ENCODE measurements around the gene RDX.

Gene RDX

DNA sequence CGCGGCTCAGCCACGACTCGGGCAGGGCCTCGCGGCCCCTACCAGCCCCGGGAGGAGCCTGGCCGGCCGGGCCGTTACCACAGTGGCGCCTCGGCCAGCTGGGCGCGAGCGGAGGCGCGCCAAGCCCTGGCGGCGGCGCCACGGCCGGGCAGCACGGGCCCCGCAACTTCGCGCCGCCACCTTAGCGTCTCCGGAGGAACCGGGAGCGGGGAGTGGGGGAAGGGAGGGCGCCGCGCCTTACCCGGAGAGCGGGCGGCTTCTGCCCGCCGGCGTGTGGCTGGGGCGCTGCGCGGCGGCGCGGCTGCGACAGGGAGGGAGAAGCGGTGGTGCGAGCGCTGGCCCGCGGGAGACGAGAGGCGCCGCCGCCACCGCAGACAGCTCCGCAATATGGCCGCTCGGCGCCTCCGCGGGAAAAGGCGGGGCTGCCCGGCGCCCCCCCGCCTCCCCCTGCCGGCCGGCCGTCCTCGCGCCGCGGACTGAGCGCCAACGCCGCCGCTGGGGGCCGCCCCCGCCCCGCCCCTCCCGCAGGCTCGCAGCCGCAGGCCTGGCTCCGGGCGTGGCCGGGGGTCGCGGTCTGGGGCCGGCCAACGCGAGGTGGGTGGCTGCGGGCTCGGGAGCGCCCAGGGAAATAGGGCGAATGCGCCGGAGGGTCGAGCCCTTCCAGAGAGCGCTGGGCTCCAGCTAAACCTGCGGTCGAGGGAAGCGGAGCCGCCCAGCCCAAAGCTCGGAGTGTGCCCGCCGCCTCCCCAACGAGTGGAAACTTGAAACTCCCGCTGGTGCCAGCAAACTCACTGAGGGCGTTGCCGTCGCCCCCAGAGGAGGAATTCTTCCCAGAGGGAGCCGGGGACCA is at the start of gene RDX:
RDX (minus strand) TSS at position 389 of the 850 bp plus-strand sequence. CDS start 16,922 bp downstream, outside the sequence.
- in situ Hi-C loops (cut with HindIII; ENCODE audit: low pct_unique_long_range_greater_than_20kb, low sequenced_read_pairs), result no loop called here
- DNase-seq (ENCODE audit: low read depth in 1 of 2, low spot score in 1 of 2), result peak; percentile 82 to 89
- no peak for TF ChIP-seq JUND (IDR thresholded peaks at IDR 0.05; ENCODE audit: low read depth)

DNA sequence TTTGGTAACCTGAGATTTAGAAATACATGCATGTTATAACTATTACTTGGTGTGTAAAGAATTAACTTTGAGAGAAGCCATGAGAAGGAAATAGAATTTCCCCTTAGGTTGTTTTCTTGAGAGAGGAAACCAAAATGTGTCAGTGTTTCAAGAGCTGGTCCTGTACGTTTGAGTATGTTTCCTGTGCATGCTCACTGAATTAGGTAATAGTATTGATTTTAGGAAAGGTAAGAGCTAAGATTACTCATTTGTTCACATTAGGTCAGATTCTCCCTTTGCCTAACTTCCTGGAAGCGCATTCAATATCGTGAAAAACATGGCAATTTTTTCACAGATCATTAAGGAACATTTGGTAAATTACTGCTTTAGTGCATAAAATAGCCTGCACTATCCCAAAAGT is 49.3 kb upstream of the RDX start:
- in situ Hi-C loops (cut with HindIII; ENCODE audit: low pct_unique_long_range_greater_than_20kb, low sequenced_read_pairs), result no loop called here
- TF ChIP-seq JUND (IDR thresholded peaks at IDR 0.05; ENCODE audit: low read depth), result no peak
- DNase-seq (ENCODE audit: low read depth in 1 of 2, low spot score in 1 of 2), result no peak

DNA sequence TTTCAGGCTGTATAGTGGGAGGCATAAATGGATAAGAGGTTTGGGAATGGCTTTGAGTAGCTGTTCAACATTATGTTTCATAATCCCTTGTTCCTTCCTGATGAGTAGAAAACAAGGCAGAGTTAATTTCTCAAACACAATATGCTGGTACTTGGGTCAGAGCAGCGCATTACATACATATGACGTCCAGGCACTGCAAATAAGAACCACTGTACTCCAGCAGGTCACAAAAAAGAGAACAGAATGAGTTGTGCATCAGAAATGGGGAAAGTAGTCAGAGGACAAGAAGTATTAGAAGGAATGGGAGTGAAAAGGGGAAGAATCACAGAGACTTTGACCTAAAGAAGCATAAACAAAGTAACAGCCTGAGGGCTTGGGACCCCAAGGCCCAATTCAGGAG is 44.0 kb upstream of the RDX start:
- TF ChIP-seq JUND (IDR thresholded peaks at IDR 0.05; ENCODE audit: low read depth), result no peak
- no peak for DNase-seq (ENCODE audit: low read depth in 1 of 2, low spot score in 1 of 2)
- in situ Hi-C loops (cut with HindIII; ENCODE audit: low pct_unique_long_range_greater_than_20kb, low sequenced_read_pairs), result no loop called here

DNA sequence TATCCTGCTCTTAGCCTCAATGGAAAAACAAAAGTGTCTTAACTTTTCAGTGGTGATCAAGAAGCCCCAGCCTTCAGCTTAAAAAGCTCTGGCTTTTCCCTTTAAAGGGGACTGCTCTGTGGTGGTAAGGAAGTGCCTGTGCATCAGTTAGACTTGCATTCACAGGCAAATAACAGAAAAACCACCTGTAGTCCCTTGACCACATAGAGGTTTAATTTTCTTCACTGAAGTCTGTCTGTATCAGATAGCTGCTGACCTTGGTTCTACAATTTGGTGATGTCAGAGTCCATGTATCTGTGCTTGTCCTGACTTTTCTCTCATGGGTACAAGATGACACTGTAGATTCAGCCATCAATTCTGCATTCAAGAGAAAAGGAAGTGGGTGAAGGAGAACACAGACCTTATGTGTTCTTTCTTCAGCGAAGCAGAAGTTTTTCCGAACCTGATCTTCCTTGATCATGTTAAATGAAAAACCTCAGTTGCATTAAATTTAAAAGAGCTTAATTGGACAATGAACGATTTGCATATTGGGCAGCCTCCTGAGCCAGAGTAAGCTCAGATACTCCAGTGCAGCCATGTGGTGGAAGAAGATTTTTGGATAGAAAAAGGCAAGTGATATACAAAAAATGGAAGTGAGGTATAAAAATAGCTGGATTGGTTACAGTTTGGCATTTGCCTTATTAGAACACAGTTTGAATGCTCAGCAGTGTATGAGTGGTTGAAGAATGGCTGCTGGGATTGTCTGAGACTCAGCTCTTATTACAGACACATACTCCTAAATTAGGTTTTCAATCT is 43.2 kb upstream of the RDX start:
- TF ChIP-seq JUND (IDR thresholded peaks at IDR 0.05; ENCODE audit: low read depth), result no peak
- no peak for DNase-seq (ENCODE audit: low read depth in 1 of 2, low spot score in 1 of 2)
- in situ Hi-C loops (cut with HindIII; ENCODE audit: low pct_unique_long_range_greater_than_20kb, low sequenced_read_pairs), result no loop called here

DNA sequence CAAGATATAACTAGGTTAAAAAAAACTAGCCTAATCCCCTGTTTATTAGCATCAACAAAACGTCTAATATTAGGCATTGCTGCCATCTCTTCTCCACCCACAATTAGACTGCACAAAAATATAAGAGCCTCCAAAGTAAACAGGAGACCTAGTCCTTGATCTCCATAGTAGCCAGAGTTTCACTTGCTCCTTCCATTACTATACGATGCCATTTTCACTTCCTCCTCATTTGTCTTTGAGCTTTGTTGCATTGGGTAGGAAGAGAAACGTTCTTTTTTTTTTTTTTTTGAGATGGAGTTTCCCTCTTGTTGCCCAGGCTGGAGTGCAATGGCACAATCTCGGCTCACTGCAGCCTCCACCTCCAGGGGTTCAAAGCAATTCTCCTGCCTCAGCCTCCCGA is 42.3 kb upstream of the RDX start:
- in situ Hi-C loops (cut with HindIII; ENCODE audit: low pct_unique_long_range_greater_than_20kb, low sequenced_read_pairs), result no loop called here
- DNase-seq (ENCODE audit: low read depth in 1 of 2, low spot score in 1 of 2), result no peak
- no peak for TF ChIP-seq JUND (IDR thresholded peaks at IDR 0.05; ENCODE audit: low read depth)

DNA sequence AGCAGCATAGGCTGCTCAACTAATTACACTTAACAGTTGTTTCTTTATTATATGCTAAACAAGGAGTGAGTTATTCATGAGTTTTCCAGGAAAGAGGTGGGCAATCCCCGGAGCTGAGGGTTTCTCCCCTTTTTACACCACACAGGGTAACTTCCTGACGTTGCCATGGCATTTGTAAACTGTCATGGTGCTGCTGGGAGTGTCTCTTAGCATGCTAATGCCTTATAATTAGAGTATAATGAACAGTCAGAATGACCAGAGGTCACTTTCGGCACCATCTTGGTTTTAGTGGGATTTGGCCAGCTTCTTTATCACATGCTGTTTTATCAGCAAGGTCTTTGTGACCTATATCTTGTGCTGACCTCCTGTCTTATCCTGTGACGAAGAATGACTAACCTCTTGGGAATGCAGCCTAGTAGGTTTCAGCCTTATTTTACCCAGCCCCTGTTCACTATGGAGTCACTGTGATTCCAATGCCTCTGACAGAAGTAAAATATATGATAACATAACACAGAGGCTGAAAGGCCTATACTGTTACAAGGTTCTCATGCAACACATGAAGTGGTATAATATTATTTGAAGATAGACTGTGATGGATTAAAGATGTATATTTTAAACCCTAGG is 41.3 kb upstream of the RDX start:
- no peak for DNase-seq (ENCODE audit: low read depth in 1 of 2, low spot score in 1 of 2)
- in situ Hi-C loops (cut with HindIII; ENCODE audit: low pct_unique_long_range_greater_than_20kb, low sequenced_read_pairs), result no loop called here
- no peak for TF ChIP-seq JUND (IDR thresholded peaks at IDR 0.05; ENCODE audit: low read depth)

DNA sequence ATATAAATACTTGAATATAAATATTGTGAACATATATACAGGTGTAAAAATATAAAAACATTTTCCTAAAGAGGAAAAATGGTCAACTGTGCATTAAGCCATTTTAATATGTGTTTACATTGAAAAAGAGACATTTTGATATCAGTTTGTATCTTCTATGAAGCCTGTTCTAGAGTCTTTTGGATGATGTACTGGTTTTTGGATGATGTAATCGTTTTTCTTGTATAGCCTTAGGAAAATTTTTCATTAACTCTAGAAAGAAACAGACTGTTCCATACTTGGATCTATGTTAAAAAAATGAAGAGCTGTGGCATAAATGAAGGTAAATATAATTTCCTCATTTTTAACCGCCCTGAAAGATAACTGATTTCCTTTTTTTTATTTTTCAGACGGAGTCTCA is 39.6 kb upstream of the RDX start:
- in situ Hi-C loops (cut with HindIII; ENCODE audit: low pct_unique_long_range_greater_than_20kb, low sequenced_read_pairs), result no loop called here
- TF ChIP-seq JUND (IDR thresholded peaks at IDR 0.05; ENCODE audit: low read depth), result no peak
- DNase-seq (ENCODE audit: low read depth in 1 of 2, low spot score in 1 of 2), result no peak

DNA sequence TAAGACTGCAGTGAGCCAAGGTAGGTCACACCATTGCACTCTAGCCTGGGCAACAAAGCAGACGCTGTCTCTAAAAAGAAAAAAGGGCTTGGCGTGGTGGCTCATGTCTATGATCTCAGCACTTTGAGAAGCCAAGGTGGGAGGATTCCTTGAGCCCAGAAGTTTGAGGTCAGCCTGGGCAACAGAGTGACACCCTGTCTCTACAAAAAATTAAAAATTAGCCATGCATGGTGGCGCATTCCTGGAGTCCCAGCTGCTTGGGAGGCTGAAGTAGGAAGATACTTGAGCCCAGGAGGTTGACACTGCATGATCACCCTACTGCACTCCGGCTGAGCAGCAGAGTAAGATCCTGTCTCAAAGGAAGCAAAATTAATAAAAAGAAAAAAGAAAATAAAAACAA is 38.9 kb upstream of the RDX start:
- DNase-seq (ENCODE audit: low read depth in 1 of 2, low spot score in 1 of 2), result no peak
- TF ChIP-seq JUND (IDR thresholded peaks at IDR 0.05; ENCODE audit: low read depth), result no peak
- in situ Hi-C loops (cut with HindIII; ENCODE audit: low pct_unique_long_range_greater_than_20kb, low sequenced_read_pairs), result no loop called here

DNA sequence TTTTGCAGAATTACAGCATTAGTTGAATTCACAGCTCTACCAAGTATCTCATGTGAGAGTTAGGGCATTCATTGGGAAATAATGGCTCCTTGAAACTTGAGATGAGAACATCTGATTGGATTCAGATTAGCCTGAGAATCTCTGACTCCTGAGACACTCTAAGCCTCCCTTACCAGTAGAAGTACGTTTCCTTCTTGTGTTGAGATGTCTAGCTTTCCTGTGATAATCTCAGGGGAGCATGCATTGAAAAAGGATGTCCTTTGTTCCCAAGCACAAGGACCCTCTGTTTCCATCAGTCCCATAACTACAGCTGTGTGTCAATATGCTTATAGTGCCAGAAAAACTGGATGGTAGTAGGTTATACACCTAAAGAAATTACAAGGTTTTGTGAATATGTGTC is 35.2 kb upstream of the RDX start:
- DNase-seq (ENCODE audit: low read depth in 1 of 2, low spot score in 1 of 2), result no peak
- no peak for TF ChIP-seq JUND (IDR thresholded peaks at IDR 0.05; ENCODE audit: low read depth)
- in situ Hi-C loops (cut with HindIII; ENCODE audit: low pct_unique_long_range_greater_than_20kb, low sequenced_read_pairs), result no loop called here

DNA sequence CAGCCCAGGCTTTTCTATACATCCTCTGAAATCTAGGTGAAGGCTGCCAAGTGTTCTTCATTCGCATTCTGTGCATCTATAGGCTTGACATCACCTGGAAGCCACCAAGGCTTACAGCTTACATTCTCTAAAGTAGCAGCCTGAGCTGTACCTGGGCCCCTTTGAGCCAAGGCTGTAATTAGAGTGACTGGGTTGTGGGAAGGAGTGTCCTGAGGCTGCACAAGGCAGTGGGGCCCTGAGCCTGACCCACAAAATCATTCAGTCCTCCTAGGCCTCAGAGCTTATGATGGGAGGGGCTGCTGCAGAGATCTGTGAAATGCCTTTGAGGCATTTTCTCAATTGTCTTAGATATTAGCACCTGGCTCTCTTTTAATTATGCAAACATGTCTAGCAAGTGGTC is 33.0 kb upstream of the RDX start:
- no peak for TF ChIP-seq JUND (IDR thresholded peaks at IDR 0.05; ENCODE audit: low read depth)
- in situ Hi-C loops (cut with HindIII; ENCODE audit: low pct_unique_long_range_greater_than_20kb, low sequenced_read_pairs), result no loop called here
- no peak for DNase-seq (ENCODE audit: low read depth in 1 of 2, low spot score in 1 of 2)

DNA sequence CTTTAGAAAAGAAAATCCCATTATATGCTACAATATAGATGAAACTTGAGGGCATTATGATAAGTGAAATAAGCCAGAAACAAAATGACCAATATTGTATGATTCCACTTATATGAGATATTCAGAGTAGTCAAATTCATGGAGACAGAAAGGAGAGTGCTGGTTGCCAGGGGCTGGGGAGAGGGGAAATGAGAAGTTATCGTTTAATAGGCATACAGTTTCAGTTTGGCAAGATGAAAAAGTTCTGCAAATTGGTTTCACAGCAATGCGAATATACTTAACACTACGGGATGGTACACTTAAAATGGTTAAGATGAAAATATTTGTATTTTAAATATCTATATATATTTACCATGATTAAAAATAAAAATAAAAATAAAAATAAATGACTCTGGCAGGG is 31.1 kb upstream of the RDX start:
- in situ Hi-C loops (cut with HindIII; ENCODE audit: low pct_unique_long_range_greater_than_20kb, low sequenced_read_pairs), result no loop called here
- no peak for DNase-seq (ENCODE audit: low read depth in 1 of 2, low spot score in 1 of 2)
- no peak for TF ChIP-seq JUND (IDR thresholded peaks at IDR 0.05; ENCODE audit: low read depth)

DNA sequence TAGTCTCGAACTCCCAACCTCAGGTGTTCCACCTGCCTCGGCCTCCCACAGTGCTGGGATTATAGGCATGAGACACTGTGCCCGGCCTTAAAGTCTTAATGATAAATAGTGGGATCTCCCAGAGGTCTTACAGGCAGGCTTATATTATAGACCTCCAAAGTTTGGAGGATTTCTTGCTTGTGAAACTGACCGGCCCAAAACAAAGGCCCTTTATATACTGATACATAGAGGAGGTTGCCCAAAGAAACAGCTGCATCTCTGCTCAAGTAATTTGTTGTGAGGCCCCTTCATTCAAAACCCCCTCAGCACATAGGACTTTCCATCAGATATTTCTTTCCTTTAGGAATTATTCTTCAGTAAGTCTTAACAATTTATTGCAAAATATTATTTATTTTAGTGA is 27.4 kb upstream of the RDX start:
- TF ChIP-seq JUND (IDR thresholded peaks at IDR 0.05; ENCODE audit: low read depth), result no peak
- no peak for DNase-seq (ENCODE audit: low read depth in 1 of 2, low spot score in 1 of 2)
- in situ Hi-C loops (cut with HindIII; ENCODE audit: low pct_unique_long_range_greater_than_20kb, low sequenced_read_pairs), result no loop called here

DNA sequence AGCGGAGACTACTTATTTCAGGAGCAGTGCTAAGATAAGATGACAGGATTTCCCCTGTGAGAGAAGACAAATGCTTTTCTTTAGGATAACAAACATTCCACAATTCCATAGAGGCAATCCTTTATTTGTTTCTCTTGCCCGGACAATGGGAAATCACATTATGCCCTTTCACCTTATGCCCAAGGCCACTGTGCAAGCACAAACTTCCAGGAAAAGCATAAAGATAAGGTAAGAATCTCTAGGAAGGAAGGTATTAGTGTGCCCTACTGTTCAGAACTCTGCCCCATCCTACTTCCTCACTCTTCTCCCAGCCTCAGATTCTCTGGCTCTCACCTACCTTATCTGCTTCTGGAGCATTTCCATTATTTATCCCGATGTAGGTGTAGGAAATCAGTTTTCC is 23.1 kb upstream of the RDX start:
- in situ Hi-C loops (cut with HindIII; ENCODE audit: low pct_unique_long_range_greater_than_20kb, low sequenced_read_pairs), result no loop called here
- TF ChIP-seq JUND (IDR thresholded peaks at IDR 0.05; ENCODE audit: low read depth), result no peak
- DNase-seq (ENCODE audit: low read depth in 1 of 2, low spot score in 1 of 2), result no peak

Measured in T47D (cell line).